Ovary (tissue), 9 donors: ENCODE data around the gene CDC42. TPM values are rescaled to one million over a fixed set of nuclear protein-coding genes. Genes with fewer than 3 reads are reported as not detected.

Experiments used
- DNase-seq, 5 donors: peaks; one replicate each; pipeline ENCODE4 v3.0.0-alpha.2; 2019 to 2020
- H3K27ac ChIP-seq, 2 donors: fragments of 200-600 bp; one replicate each; pipeline versions ENCODE4 v1.5.1 to v1.8.0; 2019 to 2022
- H3K27me3 ChIP-seq: fragments of 200-600 bp; one replicate; pipeline ENCODE4 v1.8.0; 2022
- H3K36me3 ChIP-seq: fragments of 200-600 bp; sonication (generic); one replicate; pipeline ENCODE4 v1.5.1; 2019
- H3K4me1 ChIP-seq: one replicate; pipeline ENCODE4 v1.8.1; 2013; ENCODE audit warnings: mild to moderate bottlenecking, moderate library complexity; ENCODE audit not compliant: insufficient read depth
- H3K4me3 ChIP-seq: fragments of 200-600 bp; sonication (generic); one replicate; pipeline ENCODE4 v1.5.1; 2017
- H3K9me3 ChIP-seq, 2 donors: fragments of 200-600 bp in 1 of 2; sonication (generic) in 1 of 2; one replicate each; pipeline versions ENCODE4 v1.5.1 to v1.8.1; 2013 to 2019; ENCODE audit warnings: mild to moderate bottlenecking in 1 of 2, moderate library complexity in 1 of 2
- EP300 ChIP-seq: sonication (generic); formaldehyde crosslinking; IDR thresholded peaks from one replicate; pipeline ENCODE4 v1.6.1; 2017; ENCODE audit warnings: antibody characterized with exemption
- POLR2A ChIP-seq: fragments of 450-650 bp; IDR thresholded peaks from one replicate; pipeline ENCODE4 v1.6.1; 2017; ENCODE audit warnings: antibody characterized with exemption, mild to moderate bottlenecking, moderate library complexity
- WGBS, 3 donors: extraction: QIAGEN DNeasy Blood & Tissue Kit in 1 of 3; methylation state at CpG; one replicate each; pipeline versions ENCODE4 v1.1.5 to v1.1.7; 2013 to 2017; 5-methylcytosine and 5-hydroxymethylcytosine counted together
- intact Hi-C, 4 donors: fragments of 100-400 bp; cut with DNase I; formaldehyde crosslinking; loops; one replicate each; pipeline versions ENCODE4 v1.11.0 to v1.15.1; 2022 to 2023
- polyA plus RNA-seq, 2 donors: library from polyadenylated mRNA; stranded (reverse); fragments of 200-250 nt in 1 of 2; fragments of 350-450 nt in 1 of 2; fragmentation: Illumina TruSeq in 1 of 2; extraction: RNeasy Lipid Tissue Mini Kit (QIAGEN cat#74804) in 1 of 2; gene quantifications; one replicate each; pipeline ENCODE4 v1.2.3, GENCODE V29; 2013 to 2014
- total RNA-seq, 7 donors: library from RNA; depleted of rRNA in 2 of 7; stranded (reverse); fragments of >200 nt in 2 of 7; fragmentation: NEBNext Ultra II Directional in 3 of 7; extraction: Animal tissue kit (Norgen Biotek cat#: 25700) in 3 of 7; gene quantifications; one replicate each; pipeline versions ENCODE4 v1.1.0 to v1.2.4, GENCODE V29; 2016 to 2023
- TF ChIP-seq, protein P1 (sequence below), 3 donors: fragments of 450-650 bp in 2 of 3; fragments of 200-600 bp in 1 of 3; IDR thresholded peaks; one replicate each; pipeline versions ENCODE4 v1.5.1 to v1.8.0; 2016 to 2022; ENCODE audit warnings: antibody characterized with exemption in 3 of 3, mild to moderate bottlenecking in 1 of 3
- donor health status: DM: no; HTN: no; CAD: no; lungs with moderate emphysema.
- donor health status: DM: no; HTN: no; CAD: no.
- donor health status: Bipolar disorder and iron deficiency.
- donor health status: DM: yes; HTN: yes; CAD: no.
- donor health status: DM: no; HTN: no; CAD: no.
- donor health status: DM: yes; HTN: yes; CAD: no.

CDC42 gene
- total and polyA plus RNA-seq, 9 donors: 111 to 238 (median 200) TPM

DNA sequence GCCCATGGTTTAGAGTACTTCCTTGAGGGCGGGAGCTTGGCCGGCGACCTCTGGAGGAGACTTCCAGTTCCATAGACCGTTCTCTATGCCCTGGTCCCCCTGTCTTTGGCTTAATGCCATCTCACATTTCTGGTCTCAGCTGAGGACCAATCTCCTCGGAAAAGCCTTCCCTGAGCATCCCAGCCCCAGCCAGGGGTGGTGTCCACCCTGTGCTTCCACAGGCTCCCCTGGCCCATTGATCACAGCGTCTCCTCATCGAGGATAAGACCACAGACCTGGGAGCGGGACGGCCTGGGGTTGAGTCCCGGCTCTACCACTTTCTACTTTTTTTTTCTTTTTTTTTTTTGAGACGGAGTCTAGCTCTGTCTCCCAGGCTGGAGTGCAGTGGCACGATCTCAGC lies 75.9 kb downstream of the CDC42 start:
- no peaks in the 10 kb centered on the region for H3K9me3 ChIP-seq
- no peak for TF ChIP-seq POLR2A
- no peak for TF ChIP-seq EP300
- TF ChIP-seq, protein P1, sequence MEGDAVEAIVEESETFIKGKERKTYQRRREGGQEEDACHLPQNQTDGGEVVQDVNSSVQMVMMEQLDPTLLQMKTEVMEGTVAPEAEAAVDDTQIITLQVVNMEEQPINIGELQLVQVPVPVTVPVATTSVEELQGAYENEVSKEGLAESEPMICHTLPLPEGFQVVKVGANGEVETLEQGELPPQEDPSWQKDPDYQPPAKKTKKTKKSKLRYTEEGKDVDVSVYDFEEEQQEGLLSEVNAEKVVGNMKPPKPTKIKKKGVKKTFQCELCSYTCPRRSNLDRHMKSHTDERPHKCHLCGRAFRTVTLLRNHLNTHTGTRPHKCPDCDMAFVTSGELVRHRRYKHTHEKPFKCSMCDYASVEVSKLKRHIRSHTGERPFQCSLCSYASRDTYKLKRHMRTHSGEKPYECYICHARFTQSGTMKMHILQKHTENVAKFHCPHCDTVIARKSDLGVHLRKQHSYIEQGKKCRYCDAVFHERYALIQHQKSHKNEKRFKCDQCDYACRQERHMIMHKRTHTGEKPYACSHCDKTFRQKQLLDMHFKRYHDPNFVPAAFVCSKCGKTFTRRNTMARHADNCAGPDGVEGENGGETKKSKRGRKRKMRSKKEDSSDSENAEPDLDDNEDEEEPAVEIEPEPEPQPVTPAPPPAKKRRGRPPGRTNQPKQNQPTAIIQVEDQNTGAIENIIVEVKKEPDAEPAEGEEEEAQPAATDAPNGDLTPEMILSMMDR (IDR thresholded peaks at IDR 0.05): no peak
- H3K27me3 ChIP-seq: no peaks in the 10 kb centered on the region
- no peak overlapping the region for H3K27ac ChIP-seq
- WGBS, 3 donors: 67 to 80% (median 72%) methylated on average over 12 of the region's 12 CpGs
- no peak for DNase-seq
- intact Hi-C loops: no loop called here
- H3K4me3 ChIP-seq: no peak overlapping the region
- no peaks in the 10 kb centered on the region for H3K36me3 ChIP-seq
- peaks cover 5% of the 10 kb centered on the region for H3K4me1 ChIP-seq

DNA sequence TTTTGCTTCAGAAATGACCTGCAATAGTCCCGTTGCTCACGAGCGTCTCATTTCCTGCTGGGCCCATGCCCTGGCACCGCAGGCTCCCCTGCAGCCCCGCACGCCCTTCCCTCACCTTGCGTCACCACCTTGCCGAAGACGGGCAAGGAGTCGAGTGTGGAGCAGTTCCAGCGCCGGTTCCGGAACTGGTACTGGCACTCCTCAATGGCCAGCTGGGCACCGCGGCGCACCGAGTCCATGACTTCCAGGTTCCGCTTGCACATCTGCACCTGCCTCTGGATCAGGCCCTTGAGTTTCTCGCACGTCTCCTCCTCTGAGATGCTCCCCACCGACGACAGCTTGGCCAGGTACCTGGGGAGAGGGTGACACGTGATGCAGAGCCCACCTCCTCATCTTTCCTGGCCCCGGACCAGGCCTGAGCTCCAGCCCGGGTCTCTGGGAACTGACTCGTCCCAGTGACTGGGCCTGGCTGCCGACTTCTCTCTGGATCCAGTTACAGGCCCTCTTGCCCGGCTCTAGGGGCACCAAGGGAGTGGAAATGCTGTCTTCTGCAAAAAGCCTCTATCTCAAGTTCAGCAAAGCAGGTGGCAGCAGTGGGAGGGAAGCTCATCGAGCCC lies 77.1 kb downstream of the CDC42 start:
- no peak overlapping the region for H3K27ac ChIP-seq
- TF ChIP-seq POLR2A: no peak
- TF ChIP-seq, protein P1 (IDR thresholded peaks at IDR 0.05): no peak
- no peak for TF ChIP-seq EP300
- no peak overlapping the region for H3K4me3 ChIP-seq
- no peaks in the 10 kb centered on the region for H3K27me3 ChIP-seq
- 89 to 92% (median 91%) methylated on average over 29 of the region's 29 CpGs for WGBS, 3 donors
- peaks cover 6% of the 10 kb centered on the region for H3K4me1 ChIP-seq
- DNase-seq: no peak
- H3K9me3 ChIP-seq: no peaks in the 10 kb centered on the region
- intact Hi-C loops: loop anchor here in 1 of 4 donors (10.0 kb wide), 1 partner anchor 145 kb away; no protein-coding TSS in a partner anchor
- no peaks in the 10 kb centered on the region for H3K36me3 ChIP-seq

DNA sequence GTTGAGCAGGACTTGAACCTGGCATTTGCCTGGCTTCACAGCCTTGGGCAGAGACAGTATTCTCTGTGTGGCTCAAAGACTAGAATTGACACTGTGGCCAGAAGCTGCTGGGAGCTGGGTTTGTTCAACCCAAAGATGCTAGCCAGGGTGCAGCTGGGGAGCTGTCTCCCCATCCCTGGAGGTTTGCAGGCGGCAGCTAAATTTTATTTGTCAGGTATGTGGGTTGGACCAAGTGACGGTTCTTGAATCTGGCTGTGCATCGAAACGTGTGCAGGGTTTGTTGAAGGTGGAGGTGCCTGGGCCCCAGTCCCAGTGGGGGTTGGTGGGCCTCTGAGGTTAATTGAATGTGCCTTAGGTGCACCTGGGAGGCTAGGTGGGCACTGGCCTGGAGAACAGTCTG lies 78.6 kb downstream of the CDC42 start:
- TF ChIP-seq, protein P1 (IDR thresholded peaks at IDR 0.05): no peak
- TF ChIP-seq POLR2A (no peak), EP300 (no peak)
- Histone ChIP-seq H3K27ac (no peak overlapping the region), H3K4me3 (no peak overlapping the region), H3K9me3 (no peaks in the 10 kb centered on the region), H3K36me3 (no peaks in the 10 kb centered on the region), H3K27me3 (no peaks in the 10 kb centered on the region), H3K4me1 (peaks cover 6% of the 10 kb centered on the region)
- WGBS, 3 donors: 89 to 96% (median 91%) methylated on average over 4 of the region's 4 CpGs
- intact Hi-C loops: loop anchor here in 1 of 4 donors (10.0 kb wide), 1 partner anchor 144 kb away; no protein-coding TSS in a partner anchor
- no peak for DNase-seq

DNA sequence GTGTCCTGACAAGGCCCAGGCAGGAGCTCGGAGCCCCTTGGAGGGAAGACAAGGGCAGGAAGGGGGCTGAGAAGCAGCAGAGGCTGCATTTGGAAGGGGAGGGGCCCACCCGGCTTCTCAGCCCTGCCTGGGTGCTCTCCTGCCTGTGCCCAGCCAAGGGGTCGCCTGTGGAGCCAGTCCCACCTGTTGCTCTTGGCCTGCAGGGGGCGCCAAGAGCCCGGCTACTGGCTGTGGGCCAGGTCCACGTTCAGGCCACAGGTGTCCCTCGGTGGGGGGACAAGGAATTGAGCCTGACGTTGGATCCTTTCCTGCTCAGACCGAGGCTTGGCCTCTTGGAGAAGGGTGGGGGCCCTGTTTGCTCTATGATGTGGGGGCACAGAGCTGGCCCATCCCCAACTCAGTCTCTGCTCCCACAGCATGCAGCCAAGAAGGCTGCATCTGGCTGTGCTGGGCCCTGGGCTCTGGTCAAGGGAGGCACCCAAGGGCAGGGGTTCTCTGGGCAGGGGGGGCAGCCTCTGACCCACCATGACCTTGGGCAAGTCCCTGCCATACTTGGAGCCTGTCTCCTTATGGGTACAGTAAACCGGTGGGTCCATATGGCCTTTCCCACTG lies 79.5 kb downstream of the CDC42 start:
- Histone ChIP-seq H3K9me3 (no peaks in the 10 kb centered on the region), H3K4me3 (no peak overlapping the region), H3K27ac (no peak overlapping the region), H3K27me3 (no peaks in the 10 kb centered on the region), H3K4me1 (peaks cover 10% of the 10 kb centered on the region), H3K36me3 (no peaks in the 10 kb centered on the region)
- 24 to 37% (median 36%) methylated on average over 10 of the region's 10 CpGs for WGBS, 3 donors
- no peak for TF ChIP-seq EP300
- TF ChIP-seq, protein P1 (IDR thresholded peaks at IDR 0.05): peak; percentile 13 to 60 (median 38)
- peak in 3 of 5 donors; percentile 55 to 77 (median 67) for DNase-seq
- intact Hi-C loops: loop anchor here in 1 of 4 donors (10.0 kb wide), 1 partner anchor 143 kb away; no protein-coding TSS in a partner anchor
